ENCODE measurements around the gene TBC1D22A.

GRCh38 chr22:46984751-46985506 lies 222.5 kb downstream of the TBC1D22A start:
- TF ChIP-seq POLR2AphosphoS5 (IDR thresholded peaks at IDR 0.05; ENCODE audit: low read depth): no peak
- no peak for TF ChIP-seq CTCF (conservative IDR thresholded peaks at IDR 0.05; ENCODE audit: low read depth in 2 of 2)
- no peak for TF ChIP-seq EZH2 (IDR thresholded peaks at IDR 0.05; ENCODE audit: low read depth, unreplicated experiment)
- TF ChIP-seq EZH2phosphoT487 (IDR thresholded peaks at IDR 0.05; ENCODE audit: unreplicated experiment): no peak
- no peak for TF ChIP-seq CREB1 (CRISPR knock-in tag; IDR thresholded peaks at IDR 0.05; ENCODE audit: low read depth)
- TF ChIP-seq, protein P1, sequence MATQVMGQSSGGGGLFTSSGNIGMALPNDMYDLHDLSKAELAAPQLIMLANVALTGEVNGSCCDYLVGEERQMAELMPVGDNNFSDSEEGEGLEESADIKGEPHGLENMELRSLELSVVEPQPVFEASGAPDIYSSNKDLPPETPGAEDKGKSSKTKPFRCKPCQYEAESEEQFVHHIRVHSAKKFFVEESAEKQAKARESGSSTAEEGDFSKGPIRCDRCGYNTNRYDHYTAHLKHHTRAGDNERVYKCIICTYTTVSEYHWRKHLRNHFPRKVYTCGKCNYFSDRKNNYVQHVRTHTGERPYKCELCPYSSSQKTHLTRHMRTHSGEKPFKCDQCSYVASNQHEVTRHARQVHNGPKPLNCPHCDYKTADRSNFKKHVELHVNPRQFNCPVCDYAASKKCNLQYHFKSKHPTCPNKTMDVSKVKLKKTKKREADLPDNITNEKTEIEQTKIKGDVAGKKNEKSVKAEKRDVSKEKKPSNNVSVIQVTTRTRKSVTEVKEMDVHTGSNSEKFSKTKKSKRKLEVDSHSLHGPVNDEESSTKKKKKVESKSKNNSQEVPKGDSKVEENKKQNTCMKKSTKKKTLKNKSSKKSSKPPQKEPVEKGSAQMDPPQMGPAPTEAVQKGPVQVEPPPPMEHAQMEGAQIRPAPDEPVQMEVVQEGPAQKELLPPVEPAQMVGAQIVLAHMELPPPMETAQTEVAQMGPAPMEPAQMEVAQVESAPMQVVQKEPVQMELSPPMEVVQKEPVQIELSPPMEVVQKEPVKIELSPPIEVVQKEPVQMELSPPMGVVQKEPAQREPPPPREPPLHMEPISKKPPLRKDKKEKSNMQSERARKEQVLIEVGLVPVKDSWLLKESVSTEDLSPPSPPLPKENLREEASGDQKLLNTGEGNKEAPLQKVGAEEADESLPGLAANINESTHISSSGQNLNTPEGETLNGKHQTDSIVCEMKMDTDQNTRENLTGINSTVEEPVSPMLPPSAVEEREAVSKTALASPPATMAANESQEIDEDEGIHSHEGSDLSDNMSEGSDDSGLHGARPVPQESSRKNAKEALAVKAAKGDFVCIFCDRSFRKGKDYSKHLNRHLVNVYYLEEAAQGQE (IDR thresholded peaks at IDR 0.05; ENCODE audit: unreplicated experiment): no peak
- TF ChIP-seq STAT1 (IDR thresholded peaks at IDR 0.05; ENCODE audit: unreplicated experiment): no peak
- no peak for TF ChIP-seq ETS1 (IDR thresholded peaks at IDR 0.05)
- no peak for TF ChIP-seq JUNB (IDR thresholded peaks at IDR 0.05; ENCODE audit: unreplicated experiment)
- no peak for TF ChIP-seq NANOG (IDR thresholded peaks at IDR 0.05; ENCODE audit: borderline replicate concordance)
- no peak for TF ChIP-seq ZNF331 (CRISPR knock-in tag; IDR thresholded peaks at IDR 0.05; ENCODE audit: low read depth)
- TF ChIP-seq ZNF114 (CRISPR knock-in tag; IDR thresholded peaks at IDR 0.05): no peak
